Endothelial cell of umbilical vein (primary cell): ENCODE results near the gene MLX. TPM values are rescaled to one million over a fixed set of nuclear protein-coding genes. Genes with fewer than 3 reads are reported as not detected.
"Not testable (repeated sequence)": the region's sequence is repeated elsewhere in the genome, so short reads cannot be mapped to it uniquely, and the experiment has no call there.

Experiments
- BruUV-seq: library from RNA; stranded (reverse); fragments of 400-500 nt; replicated peaks from 2 replicates; lab custom pipeline; 2021; lab: Mats Ljungman, UMichigan
- CTCF ChIA-PET: fragments of 300-600, 350-600 bp; sonication (Branson Sonifier 250); formaldehyde crosslinking; loops from one replicate; lab custom pipeline; 2021; ENCODE audit warnings: antibody characterized with exemption, inconsistent platforms; lab: Charles Lee
- POLR2A ChIA-PET: fragments of 300-600, 350-600 bp; sonication (Branson Sonifier 250); formaldehyde crosslinking; loops from one replicate; lab custom pipeline; 2021; ENCODE audit warnings: antibody characterized with exemption, inconsistent platforms; lab: Charles Lee
- DNase-seq: peaks from one replicate; pipeline ENCODE4 v3.0.0-alpha.2; 2011; ENCODE audit warnings: low read depth, low spot score
- FAIRE-seq: peaks from 2 replicates; lab custom pipeline; 2011; peaks lifted over from hg19 to GRCh38; lab: Jason Lieb, UNC
- H2AFZ ChIP-seq: 2 replicates; pipeline ENCODE4 v1.6.0; 2012; ENCODE audit warnings: low read depth, low read length, control low read depth, inconsistent platforms
- H3K27ac ChIP-seq: 2 replicates; pipeline ENCODE4 v1.5.1; 2011; ENCODE audit warnings: low read depth, mild to moderate bottlenecking, control low read depth, low read length, moderate library complexity; ENCODE audit not compliant: insufficient read depth
- H3K27me3 ChIP-seq, 2 experiments: 2 replicates each; pipeline versions ENCODE4 v1.6.0 to v1.6.1; 2011; ENCODE audit warnings: low read length in 2 of 2, mixed read lengths in 1 of 2; ENCODE audit not compliant: control insufficient read depth in 2 of 2, insufficient read depth in 2 of 2
- H3K36me3 ChIP-seq, 2 experiments: 2 replicates in 1 of 2; 3 replicates in 1 of 2; pipeline ENCODE4 v1.5.1; 2011; ENCODE audit warnings: low read length in 2 of 2, mild to moderate bottlenecking in 1 of 2, moderate library complexity in 1 of 2; ENCODE audit not compliant: control insufficient read depth in 2 of 2, insufficient read depth in 2 of 2; ENCODE audit errors: extremely low read depth in 1 of 2
- H3K4me1 ChIP-seq: 3 replicates; pipeline ENCODE4 v1.5.1; 2011; ENCODE audit warnings: mild to moderate bottlenecking, low read length; ENCODE audit not compliant: control insufficient read depth, insufficient read depth; ENCODE audit errors: extremely low read depth
- H3K4me2 ChIP-seq: 2 replicates; pipeline ENCODE4 v1.6.1; 2011; ENCODE audit warnings: low read length, control low read depth, mixed read lengths; ENCODE audit not compliant: insufficient read depth
- H3K4me3 ChIP-seq, 3 experiments: fragments of 200-600 bp in 1 of 3; sonication (generic), shearing (Covaris generic) in 1 of 3; replicated peaks in 1 of 3; 2 replicates each; pipeline ENCODE4 v1.5.1; 2011 to 2016; ENCODE audit warnings: control low read depth in 3 of 3, low read length in 3 of 3, mild to moderate bottlenecking in 2 of 3, inconsistent platforms in 1 of 3, low read depth in 1 of 3, moderate library complexity in 1 of 3; ENCODE audit not compliant: insufficient read depth in 1 of 3
- H3K79me2 ChIP-seq: 2 replicates; pipeline ENCODE4 v1.6.0; 2012; ENCODE audit warnings: low read length, inconsistent platforms; ENCODE audit not compliant: control insufficient read depth, insufficient read depth
- H3K9ac ChIP-seq: replicated peaks from 2 replicates; pipeline ENCODE3; 2011; ENCODE audit warnings: low read length, control low read depth; ENCODE audit not compliant: insufficient read depth; ENCODE audit errors: extremely low read depth
- H3K9me1 ChIP-seq: replicated peaks from 3 replicates; pipeline ENCODE4 v1.6.0; 2011; ENCODE audit warnings: mild to moderate bottlenecking, low read length; ENCODE audit not compliant: control insufficient read depth, insufficient read depth; ENCODE audit errors: extremely low read depth
- H3K9me3 ChIP-seq: replicated peaks from 2 replicates; pipeline ENCODE4 v1.5.1; 2012; ENCODE audit warnings: low read length, inconsistent platforms; ENCODE audit not compliant: control insufficient read depth, insufficient read depth
- H4K20me1 ChIP-seq: replicated peaks from 2 replicates; pipeline ENCODE3; 2011; ENCODE audit warnings: mild to moderate bottlenecking, low read length; ENCODE audit not compliant: control insufficient read depth, insufficient read depth; ENCODE audit errors: extremely low read depth
- POLR2A ChIP-seq: IDR thresholded peaks from 2 replicates; pipeline ENCODE4 v1.6.1; 2012; ENCODE audit warnings: low read depth, mild to moderate bottlenecking, control low read depth, low read length
- dilution Hi-C: fragments of 300-500 bp; cut with MboI; formaldehyde crosslinking; loops from one replicate; pipeline ENCODE4 v1.15.0; 2019; ENCODE audit warnings: low sequenced_read_pairs; ENCODE audit not compliant: extremely low pct_ligation_motif_present
- intact Hi-C: fragments of 100-400 bp; cut with micrococcal nuclease; formaldehyde crosslinking; loops from one replicate; pipeline ENCODE4 v1.10.0; 2022
- polyA plus RNA-seq, 4 experiments: library from polyadenylated mRNA; depleted of rRNA in 3 of 4; stranded (reverse) in 3 of 4; unstranded in 1 of 4; fragments of >200 nt; gene quantifications; 2 replicates each; pipeline versions ENCODE4 v1.2.1 to v1.2.3, GENCODE V29; 2011 to 2012; ENCODE audit warnings: missing spikeins in 1 of 4
- total RNA-seq: library from RNA; stranded (reverse); gene quantifications from 2 replicates; pipeline ENCODE4 v1.2.3, GENCODE V29; 2021

MLX gene
- total and polyA plus RNA-seq, 2 donors (not counting 3 experiments of a cell fraction or from before 2014, with no cell fraction given) = 40.3 to 42.7 TPM

DNA sequence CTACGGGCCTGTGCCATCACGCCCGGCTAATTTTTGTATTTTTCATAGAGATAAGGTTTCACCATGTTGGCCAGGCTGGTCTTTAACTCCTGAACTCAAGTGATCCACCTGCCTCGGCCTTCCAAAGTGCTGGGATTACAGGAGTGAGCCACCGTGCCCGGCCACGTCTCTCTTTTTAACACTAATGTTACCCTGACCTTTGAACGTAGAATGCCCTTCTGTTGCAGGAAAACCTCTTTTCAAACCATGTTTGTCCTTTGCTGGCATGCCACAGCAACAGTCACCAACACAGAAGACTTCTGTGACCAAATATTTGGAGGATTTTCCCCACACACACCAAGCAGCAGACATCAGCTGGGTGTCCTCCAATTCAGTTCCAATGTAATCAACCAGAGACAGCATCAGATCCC, 22.0 kb upstream of the MLX start:
- Histone ChIP-seq H3K79me2 (no peaks in the 10 kb centered on the region), H3K4me2 (no peak overlapping the region), H3K36me3 (peaks cover 2 to 8% of the 10 kb centered on the region in 2 experiments), H3K4me1 (peaks cover 9% of the 10 kb centered on the region), H4K20me1 (no peaks in the 10 kb centered on the region), H3K4me3 (no peak overlapping the region), H2AFZ (no peak overlapping the region), H3K27me3 (no peaks in the 10 kb centered on the region), H3K9me3 (no peaks in the 10 kb centered on the region), H3K27ac (no peak overlapping the region), H3K9ac (no peak overlapping the region), H3K9me1 (no peaks in the 10 kb centered on the region)
- dilution Hi-C loops = no loop called here
- no peak for TF ChIP-seq POLR2A
- ChIA-PET CTCF (no interaction called here), POLR2A (no interaction called here)
- intact Hi-C loops = no loop called here
- no TSS peak for BruUV-seq
- no peak for FAIRE-seq
- DNase-seq = no peak

DNA sequence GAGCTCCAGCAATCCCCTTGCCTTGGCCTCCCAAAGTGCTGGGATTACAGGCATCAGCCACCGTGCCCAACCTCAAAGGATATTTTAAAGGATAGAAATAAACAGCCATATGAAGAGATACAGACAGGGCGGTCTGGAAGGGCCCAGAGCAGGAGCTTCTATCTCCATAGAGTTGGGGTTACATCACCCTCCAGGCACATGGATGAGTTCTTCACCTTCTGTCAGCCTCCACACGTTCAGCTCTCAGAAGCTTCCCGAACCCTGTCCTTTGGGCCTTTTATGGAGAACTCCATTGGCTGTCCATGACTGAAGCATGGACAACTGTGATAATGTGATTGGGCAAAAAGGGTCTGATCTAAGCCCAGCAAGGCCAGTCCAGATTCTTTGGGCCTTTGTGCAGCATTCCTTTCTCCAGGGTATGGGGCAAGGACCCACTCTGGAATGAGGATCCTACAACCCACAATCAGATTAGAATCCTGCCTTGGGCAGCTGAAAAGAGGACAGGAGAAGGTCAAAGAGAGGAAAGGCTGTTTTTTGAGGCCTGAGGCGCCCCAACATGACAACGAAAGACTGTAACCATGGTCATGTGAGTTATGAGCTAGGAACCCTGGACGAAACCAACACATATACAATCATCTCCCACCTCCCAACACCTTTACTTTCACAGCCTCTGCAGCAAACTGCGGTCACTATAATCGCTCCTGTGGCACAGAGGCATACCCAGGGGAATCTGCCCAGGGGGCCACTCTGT, 21.0 kb upstream of the MLX start:
- H3K79me2 ChIP-seq, H2AFZ ChIP-seq, POLR2A ChIA-PET, H3K4me3 ChIP-seq, H3K9me3 ChIP-seq, CTCF ChIA-PET, H4K20me1 ChIP-seq, H3K4me1 ChIP-seq, H3K4me2 ChIP-seq, H3K27me3 ChIP-seq, H3K9me1 ChIP-seq, H3K27ac ChIP-seq, BruUV-seq, intact Hi-C loops, dilution Hi-C loops, FAIRE-seq, H3K36me3 ChIP-seq, H3K9ac ChIP-seq, DNase-seq: not testable (repeated sequence)
